Fibroblast of villous mesenchyme (primary cell): Measurements from ENCODE around the gene PLVAP. TPM values are rescaled to one million over a fixed set of nuclear protein-coding genes. Genes with fewer than 3 reads are reported as not detected.

Experiments
- DNase-seq: peaks from one replicate; pipeline ENCODE4 v3.0.0-alpha.2; 2010; ENCODE audit warnings: low read depth
- H3K4me3 ChIP-seq: 2 replicates; pipeline ENCODE4 v1.5.1; 2011; ENCODE audit warnings: low read depth, mild to moderate bottlenecking, low read length
- total RNA-seq: library from RNA; depleted of rRNA; stranded (reverse); fragments of >200 nt; gene quantifications from 2 replicates; pipeline ENCODE4 v1.2.3, GENCODE V29; 2012
- TF ChIP-seq, protein P1 (sequence below): IDR thresholded peaks from 2 replicates; pipeline ENCODE4 v1.5.1; 2012; ENCODE audit warnings: low read depth, mild to moderate bottlenecking, low read length; ENCODE audit not compliant: insufficient read depth

The PLVAP gene
- total RNA-seq, 1 donor: not detected

DNA sequence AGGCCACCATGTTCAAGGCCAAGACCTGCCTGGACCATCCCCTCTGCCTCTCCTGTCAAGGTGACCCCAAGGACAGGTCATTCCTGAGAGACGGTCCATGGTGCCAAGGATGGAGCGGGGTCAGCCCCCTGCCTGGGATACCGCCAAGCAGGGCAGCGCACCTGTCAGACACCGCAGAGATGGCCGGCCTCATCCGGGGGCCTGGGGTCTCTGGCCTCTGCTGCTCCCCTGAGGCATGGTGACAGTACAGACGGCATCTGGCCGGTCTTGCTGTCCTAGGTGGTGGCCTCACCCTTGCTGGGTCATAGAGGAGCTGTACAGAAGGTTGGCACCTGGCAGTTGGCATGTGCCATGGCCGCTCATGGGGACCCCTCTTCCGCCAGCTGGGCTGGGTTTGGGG, 56.7 kb downstream of the PLVAP start:
- no peak overlapping the region for H3K4me3 ChIP-seq
- no peak for DNase-seq
- TF ChIP-seq, protein P1, sequence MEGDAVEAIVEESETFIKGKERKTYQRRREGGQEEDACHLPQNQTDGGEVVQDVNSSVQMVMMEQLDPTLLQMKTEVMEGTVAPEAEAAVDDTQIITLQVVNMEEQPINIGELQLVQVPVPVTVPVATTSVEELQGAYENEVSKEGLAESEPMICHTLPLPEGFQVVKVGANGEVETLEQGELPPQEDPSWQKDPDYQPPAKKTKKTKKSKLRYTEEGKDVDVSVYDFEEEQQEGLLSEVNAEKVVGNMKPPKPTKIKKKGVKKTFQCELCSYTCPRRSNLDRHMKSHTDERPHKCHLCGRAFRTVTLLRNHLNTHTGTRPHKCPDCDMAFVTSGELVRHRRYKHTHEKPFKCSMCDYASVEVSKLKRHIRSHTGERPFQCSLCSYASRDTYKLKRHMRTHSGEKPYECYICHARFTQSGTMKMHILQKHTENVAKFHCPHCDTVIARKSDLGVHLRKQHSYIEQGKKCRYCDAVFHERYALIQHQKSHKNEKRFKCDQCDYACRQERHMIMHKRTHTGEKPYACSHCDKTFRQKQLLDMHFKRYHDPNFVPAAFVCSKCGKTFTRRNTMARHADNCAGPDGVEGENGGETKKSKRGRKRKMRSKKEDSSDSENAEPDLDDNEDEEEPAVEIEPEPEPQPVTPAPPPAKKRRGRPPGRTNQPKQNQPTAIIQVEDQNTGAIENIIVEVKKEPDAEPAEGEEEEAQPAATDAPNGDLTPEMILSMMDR: no peak

GRCh38 chr19:17319473-17320238, 57.5 kb downstream of the PLVAP start:
- TF ChIP-seq, protein P1: no peak
- no peak overlapping the region for H3K4me3 ChIP-seq
- no peak for DNase-seq

GRCh38 chr19:17318966-17319365, 58.2 kb downstream of the PLVAP start:
- H3K4me3 ChIP-seq: no peak overlapping the region
- no peak for DNase-seq
- TF ChIP-seq, protein P1: no peak

GRCh38 chr19:17314007-17314593, 63.0 kb downstream of the PLVAP start:
- no peak overlapping the region for H3K4me3 ChIP-seq
- no peak for DNase-seq
- TF ChIP-seq, protein P1: no peak

GRCh38 chr19:17312189-17313113, 64.7 kb downstream of the PLVAP start:
- H3K4me3 ChIP-seq: no peak overlapping the region
- DNase-seq: no peak

More at GRCh38 chr19:17312189-17313113, 64.7 kb downstream of the PLVAP start:
- TF ChIP-seq, protein P1: no peak
